HG03342 (cell line): Measurements from ENCODE around the gene MINDY4.

ENCODE experiments used
- ATAC-seq: cut with Tn5 transposase; IDR thresholded peaks from one replicate; pipeline ENCODE4 v1.9.1; 2021; ENCODE audit warnings: mild to moderate bottlenecking, moderate library complexity; ENCODE audit not compliant: unreplicated experiment

Gene MINDY4

GRCh38 chr7:30898411-30898810 is 127.2 kb downstream of the MINDY4 start:
- ATAC-seq, result no peak

- ATAC-seq, result no peak
Observed at GRCh38 chr7:30899066-30899465, 127.8 kb downstream of the MINDY4 start.

GRCh38 chr7:30899630-30900029 is 128.4 kb downstream of the MINDY4 start:
- ATAC-seq, result no peak

DNA sequence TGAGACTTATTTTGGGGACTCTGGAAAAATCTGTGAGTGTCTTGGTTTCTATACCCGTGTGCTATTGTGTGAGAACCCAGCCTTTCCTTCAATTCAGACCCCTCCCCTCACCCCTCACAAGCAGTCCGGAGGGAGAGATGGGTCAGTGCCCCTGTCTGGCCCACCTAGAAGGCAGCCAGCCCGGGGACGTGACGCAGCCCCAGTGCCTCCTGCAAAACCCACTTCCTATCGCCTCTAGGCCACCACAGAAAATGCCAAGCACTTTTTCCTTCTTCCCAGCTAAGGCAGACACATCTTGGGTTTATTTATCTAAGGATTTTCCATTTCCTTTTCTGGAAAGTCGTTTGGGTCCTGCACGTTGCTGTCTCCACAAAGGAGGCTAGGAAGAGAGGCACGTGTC is 128.8 kb downstream of the MINDY4 start:
- no peak for ATAC-seq

- no peak for ATAC-seq
Observed at GRCh38 chr7:30900803-30901362, 129.7 kb downstream of the MINDY4 start.

- no peak for ATAC-seq
Observed at GRCh38 chr7:30901856-30902255, 130.6 kb downstream of the MINDY4 start.

- no peak for ATAC-seq
Observed at GRCh38 chr7:30902466-30902865, 131.2 kb downstream of the MINDY4 start.

- ATAC-seq, result no peak
Observed at GRCh38 chr7:30903146-30903545, 131.9 kb downstream of the MINDY4 start.

DNA sequence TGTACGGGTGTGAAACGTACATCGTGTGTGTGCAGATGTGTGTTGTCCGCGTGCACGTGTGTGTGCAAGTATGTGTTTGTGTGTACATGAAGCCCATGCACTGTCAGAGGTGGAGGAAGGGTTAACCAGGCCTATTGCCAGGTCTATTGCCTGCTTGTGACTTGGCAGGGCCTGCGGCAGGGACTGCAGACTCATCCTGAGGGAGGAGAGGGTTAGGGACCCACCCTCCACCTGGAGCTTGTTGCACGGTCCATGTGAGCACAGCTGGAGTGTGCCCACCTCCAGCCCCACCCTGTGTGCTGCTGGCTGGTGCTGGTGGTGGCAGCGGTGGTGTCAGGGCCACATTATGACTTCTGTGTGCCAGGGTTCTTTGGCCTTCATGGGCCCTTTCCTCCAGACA is 133.3 kb downstream of the MINDY4 start:
- ATAC-seq, result no peak

- no peak for ATAC-seq
Observed at GRCh38 chr7:30905078-30906012, 134.1 kb downstream of the MINDY4 start.

DNA sequence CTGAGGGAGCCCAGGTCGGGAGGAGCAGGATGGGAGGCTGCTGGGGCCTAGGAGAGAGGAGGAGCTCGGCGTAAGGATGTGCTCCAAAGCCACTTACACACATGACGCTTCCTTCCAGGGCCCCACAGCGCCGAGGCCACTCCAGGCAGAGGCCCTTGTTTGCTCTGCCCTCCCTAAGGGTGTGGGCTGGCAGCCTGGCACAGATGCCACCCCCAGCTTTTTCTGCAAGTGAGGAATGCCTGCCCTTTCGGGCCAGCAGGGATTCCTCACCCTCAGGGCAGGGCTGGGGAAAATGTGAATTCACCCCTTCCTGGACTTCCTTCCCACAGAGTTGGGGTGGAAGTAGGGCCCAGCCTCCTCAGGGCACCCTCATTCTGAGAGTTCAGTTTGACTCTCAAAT is 134.8 kb downstream of the MINDY4 start:
- ATAC-seq, result no peak

- no peak for ATAC-seq
Observed at GRCh38 chr7:30906515-30907240, 135.5 kb downstream of the MINDY4 start.

GRCh38 chr7:30907527-30908267 is 136.5 kb downstream of the MINDY4 start:
- ATAC-seq, result no peak

- ATAC-seq, result no peak
Observed at GRCh38 chr7:30908681-30909080, 137.5 kb downstream of the MINDY4 start.

DNA sequence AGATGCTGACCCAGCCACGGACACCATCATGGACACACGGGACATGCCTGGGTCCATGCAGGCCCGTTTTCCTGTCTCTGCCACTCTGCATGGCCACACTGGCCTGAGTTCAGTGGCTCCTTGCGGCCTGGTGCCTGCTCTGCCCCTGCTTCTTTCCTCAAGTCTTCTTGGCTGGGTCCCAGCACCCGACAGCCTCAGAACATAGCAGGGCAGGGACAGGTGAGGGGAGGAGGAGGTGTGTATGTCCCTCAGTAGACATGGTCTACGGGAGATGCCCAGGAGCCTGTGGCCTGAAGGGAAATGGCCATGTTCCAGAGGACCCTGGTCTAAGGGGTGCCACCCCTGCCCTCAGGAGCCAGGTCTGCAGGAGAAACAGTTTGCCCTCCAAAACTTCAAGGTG is 138.2 kb downstream of the MINDY4 start:
- ATAC-seq, result no peak

DNA sequence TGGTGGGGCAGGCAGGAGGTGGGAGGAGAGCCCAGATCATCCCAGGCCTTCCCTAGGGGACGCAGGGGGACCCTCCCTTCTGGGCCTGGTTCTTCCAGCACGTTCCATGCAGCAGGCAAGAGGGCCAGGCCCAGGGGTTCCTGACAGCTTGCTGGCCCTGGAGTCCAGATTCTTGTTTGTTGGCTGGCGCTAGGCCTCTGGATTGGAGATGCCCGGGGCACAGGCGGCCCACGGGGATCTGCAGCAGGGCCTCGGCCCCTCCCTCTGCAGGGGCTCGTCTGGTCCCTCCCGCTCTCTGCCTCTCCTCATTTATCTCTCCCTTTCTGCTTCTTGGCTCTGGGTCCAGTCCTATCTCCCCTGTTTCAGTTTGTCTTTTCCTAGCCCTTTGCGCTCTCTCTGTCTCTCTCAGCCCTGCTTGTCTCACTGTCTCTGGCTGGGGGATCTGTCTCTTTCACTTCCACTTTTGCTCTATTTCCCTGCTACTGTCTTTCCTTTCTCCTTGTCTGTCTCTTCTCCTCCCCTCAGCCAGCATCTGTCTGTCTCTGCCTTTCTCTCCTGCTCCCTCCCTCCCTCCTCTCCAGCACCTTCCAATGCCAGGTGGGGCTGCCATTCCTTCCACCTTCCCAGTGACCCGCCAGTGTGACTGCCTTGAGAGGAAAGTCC is 139.3 kb downstream of the MINDY4 start:
- no peak for ATAC-seq

DNA sequence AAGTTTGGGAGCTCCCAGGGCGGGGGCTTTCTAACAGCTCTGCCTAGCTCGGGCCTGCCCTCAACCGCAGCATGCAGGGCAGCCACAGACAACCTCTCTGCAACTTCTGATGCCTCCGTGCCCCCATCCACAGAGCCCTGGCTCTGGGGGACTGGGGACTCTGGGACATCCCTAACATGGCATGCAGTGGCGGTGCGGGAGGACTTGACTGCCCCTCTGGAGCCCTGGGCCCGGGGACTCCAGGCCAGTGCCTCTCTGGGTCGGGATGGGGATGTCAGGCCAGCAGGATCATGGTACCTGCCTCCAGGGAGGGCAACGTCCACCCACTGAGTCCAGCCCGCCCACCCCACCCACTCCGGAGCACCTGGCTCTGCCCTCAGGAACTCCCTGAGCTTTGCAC is 139.9 kb downstream of the MINDY4 start:
- ATAC-seq, result no peak

- ATAC-seq, result no peak
Observed at GRCh38 chr7:30911561-30911969, 140.3 kb downstream of the MINDY4 start, which contains the start of gene AQP1. Gene AQP1, plus strand, starts transcription at chr7:30911853. Its CDS starts 57 bp downstream, at chr7:30911910.

- ATAC-seq, result no peak
Observed at GRCh38 chr7:30912021-30912730, 141.0 kb downstream of the MINDY4 start.

GRCh38 chr7:30912731-30912985 is 141.4 kb downstream of the MINDY4 start:
- no peak for ATAC-seq
